Measurements from ENCODE around the gene ADAM30.
A peak's percentile ranks its signal among the peaks of the same experiment; 100 is the strongest.
"Not testable (repeated sequence)": the region's sequence is repeated elsewhere in the genome, so short reads cannot be mapped to it uniquely, and the experiment has no call there.

The ADAM30 gene

GRCh38 chr1:119873135-119874015 lies 22.9 kb downstream of the ADAM30 start:
- DNase-seq = peak; percentile 58

- no peak for DNase-seq
Observed at GRCh38 chr1:119871881-119872280, 24.4 kb downstream of the ADAM30 start.

- peak; percentile 88 for DNase-seq
Observed at GRCh38 chr1:119870917-119871596, 25.3 kb downstream of the ADAM30 start.

- DNase-seq = no peak
Observed at GRCh38 chr1:119869995-119870394, 26.3 kb downstream of the ADAM30 start.

GRCh38 chr1:119868176-119868575 lies 28.1 kb downstream of the ADAM30 start:
- DNase-seq = no peak

GRCh38 chr1:119866451-119866850 lies 29.9 kb downstream of the ADAM30 start:
- DNase-seq = no peak

- DNase-seq = no peak
Observed at GRCh38 chr1:119865627-119866026, 30.7 kb downstream of the ADAM30 start.

- DNase-seq = no peak
Observed at GRCh38 chr1:119862276-119862675, 34.0 kb downstream of the ADAM30 start.

GRCh38 chr1:119861547-119861946 lies 34.8 kb downstream of the ADAM30 start:
- no peak for DNase-seq

- peak; percentile 82 for DNase-seq
Observed at GRCh38 chr1:119859647-119860046, 36.7 kb downstream of the ADAM30 start.

- DNase-seq = not testable (repeated sequence)
Observed at GRCh38 chr1:119858556-119859214, 37.6 kb downstream of the ADAM30 start.

- no peak for DNase-seq
Observed at GRCh38 chr1:119858126-119858525, 38.2 kb downstream of the ADAM30 start.

GRCh38 chr1:119853155-119853554 lies 43.2 kb downstream of the ADAM30 start:
- DNase-seq = no peak

GRCh38 chr1:119844206-119844605 lies 52.1 kb downstream of the ADAM30 start:
- DNase-seq = not testable (repeated sequence)

All from hematopoietic multipotent progenitor cell treated with erythropoietin and hydrocortisone succinate and interleukin-3 and kit ligand, for 8 days (in vitro differentiated cells).